ENCODE measurements around the gene BPIFA2. TPM values are rescaled to one million over a fixed set of nuclear protein-coding genes. Genes with fewer than 3 reads are reported as not detected.

BPIFA2 gene
- total RNA-seq, 1 donor from 2014 or later = not detected

GRCh38 chr20:33192912-33193501, 25.0 kb downstream of the BPIFA2 start:
- intact Hi-C loops (cut with micrococcal nuclease) = no loop called here

DNA sequence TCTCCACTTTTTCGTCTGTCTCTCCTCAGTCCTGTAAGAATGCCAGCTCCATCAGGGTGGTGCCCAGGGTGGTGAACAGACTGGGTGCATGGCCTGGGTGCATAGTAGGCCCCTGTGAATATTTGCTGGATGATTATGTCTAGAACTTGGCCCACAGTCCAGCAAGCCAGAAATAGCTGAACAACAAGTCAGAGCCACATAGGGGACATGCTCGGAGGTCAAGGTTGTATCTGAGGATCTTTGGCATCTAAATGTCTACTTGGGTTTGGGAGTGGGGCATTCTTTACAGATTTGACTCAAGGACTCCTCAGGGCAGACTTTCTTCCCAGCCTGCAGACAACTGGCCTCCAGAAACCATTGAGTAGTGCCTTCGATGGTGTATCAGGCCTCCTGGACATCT, 31.1 kb downstream of the BPIFA2 start:
- intact Hi-C loops (cut with micrococcal nuclease) = no loop called here

GRCh38 chr20:33202451-33202850, 34.5 kb downstream of the BPIFA2 start:
- intact Hi-C loops (cut with micrococcal nuclease) = no loop called here

DNA sequence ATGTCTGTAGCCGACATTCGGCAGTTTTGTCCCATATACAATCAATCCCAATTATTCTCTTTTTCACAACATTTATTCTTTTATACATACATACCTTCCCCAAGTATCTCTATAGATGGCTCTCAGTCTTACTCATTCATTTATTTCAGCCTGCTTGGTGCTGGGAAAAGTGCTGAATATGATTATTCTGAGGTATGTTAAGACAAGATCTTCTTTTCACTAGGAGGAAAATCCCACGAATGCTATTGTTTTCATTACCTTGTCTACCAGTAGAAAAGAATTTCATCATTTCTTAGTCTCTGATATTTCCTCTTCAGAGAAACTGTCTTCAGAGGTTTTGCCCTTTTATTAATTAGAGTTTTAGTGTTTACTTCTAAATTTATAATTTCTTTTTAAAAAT, 35.5 kb downstream of the BPIFA2 start:
- intact Hi-C loops (cut with micrococcal nuclease) = no loop called here

GRCh38 chr20:33209789-33210188, 41.8 kb downstream of the BPIFA2 start:
- intact Hi-C loops (cut with micrococcal nuclease) = no loop called here

- intact Hi-C loops (cut with micrococcal nuclease) = no loop called here
These were observed 42.4 kb downstream of the BPIFA2 start for GRCh38 chr20:33210371-33210770.

GRCh38 chr20:33211817-33212424, 44.0 kb downstream of the BPIFA2 start:
- intact Hi-C loops (cut with micrococcal nuclease) = loop anchor here (1.0 kb wide), 1 partner anchor 310 kb away; no protein-coding TSS in a partner anchor

GRCh38 chr20:33217052-33217451, 49.1 kb downstream of the BPIFA2 start, which contains the start of gene BPIFA3:
TSS of gene BPIFA3 (plus strand) at chr20:33217352. CDS start at chr20:33217537, 185 bp downstream.
- intact Hi-C loops (cut with micrococcal nuclease) = no loop called here

DNA sequence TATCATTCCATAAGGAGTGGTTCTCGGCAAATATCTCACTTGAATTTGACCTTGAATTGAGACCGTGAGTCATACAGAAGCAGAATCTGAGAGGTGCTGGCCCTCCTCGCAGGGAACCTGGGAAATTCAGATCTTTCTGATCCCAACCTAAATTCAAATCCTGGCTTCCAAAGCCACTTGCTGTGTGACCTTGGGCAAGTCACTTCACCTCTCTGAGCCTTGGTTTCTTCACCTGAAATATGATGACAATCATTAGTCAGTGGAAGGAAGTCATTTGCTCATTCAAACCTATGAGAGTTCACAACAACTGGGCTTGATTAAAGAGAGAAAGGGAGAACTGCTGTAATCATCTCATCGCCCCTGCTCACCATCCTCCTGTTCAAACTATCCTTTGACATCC, 56.4 kb downstream of the BPIFA2 start:
- intact Hi-C loops (cut with micrococcal nuclease) = no loop called here

DNA sequence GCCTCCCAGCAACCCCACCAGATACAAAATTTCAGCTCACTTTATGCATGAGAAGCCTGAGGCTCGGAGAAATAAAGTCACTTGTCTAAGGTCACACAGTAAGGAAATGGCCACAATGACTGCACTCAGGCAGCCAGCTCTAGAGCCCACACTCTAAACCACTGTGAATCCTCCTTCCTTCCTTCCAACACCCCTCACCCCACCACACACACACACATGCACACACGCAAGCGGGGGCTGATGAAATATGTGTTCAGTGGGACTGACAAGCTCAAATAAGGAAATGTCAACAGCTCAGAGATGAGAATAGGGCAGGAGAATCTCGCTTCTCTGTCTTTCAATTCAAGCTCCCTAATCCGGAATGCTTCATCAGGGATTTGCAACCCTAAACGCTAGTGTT, 61.9 kb downstream of the BPIFA2 start:
- intact Hi-C loops (cut with micrococcal nuclease) = no loop called here

Other genes with a start within 250 kb of the BPIFA2 start
- gene SUN5, start 163.7 kb upstream of the BPIFA2 start, total RNA-seq = not detected in 2 replicates
- gene BPIFB2, start 160.5 kb upstream of the BPIFA2 start, total RNA-seq = not detected in 2 replicates
- gene BPIFB6, start 136.5 kb upstream of the BPIFA2 start, total RNA-seq = not detected in 2 replicates
- gene BPIFB3, start 114.3 kb upstream of the BPIFA2 start, total RNA-seq = not detected in 2 replicates
- gene BPIFB4, start 88.5 kb upstream of the BPIFA2 start, total RNA-seq = not detected in 2 replicates
- gene BPIFA3, start 49.2 kb downstream of the BPIFA2 start, total RNA-seq = not detected in 2 replicates
- gene BPIFA1, start 67.8 kb downstream of the BPIFA2 start, total RNA-seq = not detected in 2 replicates
- not detected in 2 replicates for gene BPIFB1, start 115.1 kb downstream of the BPIFA2 start, total RNA-seq
- 39.0 and 42.5 TPM in 2 replicates for gene CDK5RAP1, start 233.4 kb downstream of the BPIFA2 start, total RNA-seq